Progenitor cell of endocrine pancreas (in vitro differentiated cells): ENCODE measurements around the gene ARRB1. TPM values are rescaled to one million over a fixed set of nuclear protein-coding genes. Genes with fewer than 3 reads are reported as not detected.

Experiments used
- DNase-seq: peaks from one replicate; pipeline ENCODE4 v3.0.0; 2021; ENCODE audit warnings: low spot score; ENCODE audit not compliant: unreplicated experiment
- H3K27ac Mint-ChIP-seq: 2 replicates; pipeline ENCODE4 v1.8.0; 2021; ENCODE audit warnings: mild to moderate bottlenecking, moderate library complexity, mixed read lengths
- H3K27me3 Mint-ChIP-seq: 2 replicates; pipeline ENCODE4 v1.8.0; 2021; ENCODE audit warnings: mixed read lengths
- H3K36me3 Mint-ChIP-seq: 2 replicates; pipeline ENCODE4 v1.8.0; 2022; ENCODE audit warnings: mixed read lengths; ENCODE audit not compliant: insufficient read depth
- H3K4me1 Mint-ChIP-seq: 2 replicates; pipeline ENCODE4 v1.8.0; 2021; ENCODE audit warnings: low read depth, mixed read lengths
- H3K4me3 Mint-ChIP-seq: 2 replicates; pipeline ENCODE4 v1.8.0; 2021; ENCODE audit warnings: low read depth, mild to moderate bottlenecking, moderate library complexity, mixed read lengths
- H3K9me3 Mint-ChIP-seq: 2 replicates; pipeline ENCODE4 v1.8.0; 2021; ENCODE audit warnings: low read depth, mixed read lengths
- CTCF ChIP-seq: fragments of 200-600 bp; sonication (generic); IDR thresholded peaks from one replicate; pipeline ENCODE4 v1.5.0; 2021; ENCODE audit warnings: antibody characterized with exemption, mild to moderate bottlenecking; ENCODE audit not compliant: unreplicated experiment
- total RNA-seq: library from RNA; stranded (reverse); gene quantifications from 2 replicates; pipeline ENCODE4 v1.2.1, GENCODE V29; 2021

ARRB1 gene
- total RNA-seq, 1 donor from 2014 or later, result 32.5 TPM

GRCh38 chr11:75281469-75282095 is 69.9 kb downstream of the ARRB1 start:
- Mint-ChIP-seq H3K27ac (no peak overlapping the region), H3K4me1 (peaks cover 1% of the 10 kb centered on the region), H3K36me3 (peaks cover 6% of the 10 kb centered on the region), H3K9me3 (no peaks in the 10 kb centered on the region), H3K27me3 (no peaks in the 10 kb centered on the region), H3K4me3 (no peak overlapping the region)
- no peak for TF ChIP-seq CTCF
- no peak for DNase-seq

DNA sequence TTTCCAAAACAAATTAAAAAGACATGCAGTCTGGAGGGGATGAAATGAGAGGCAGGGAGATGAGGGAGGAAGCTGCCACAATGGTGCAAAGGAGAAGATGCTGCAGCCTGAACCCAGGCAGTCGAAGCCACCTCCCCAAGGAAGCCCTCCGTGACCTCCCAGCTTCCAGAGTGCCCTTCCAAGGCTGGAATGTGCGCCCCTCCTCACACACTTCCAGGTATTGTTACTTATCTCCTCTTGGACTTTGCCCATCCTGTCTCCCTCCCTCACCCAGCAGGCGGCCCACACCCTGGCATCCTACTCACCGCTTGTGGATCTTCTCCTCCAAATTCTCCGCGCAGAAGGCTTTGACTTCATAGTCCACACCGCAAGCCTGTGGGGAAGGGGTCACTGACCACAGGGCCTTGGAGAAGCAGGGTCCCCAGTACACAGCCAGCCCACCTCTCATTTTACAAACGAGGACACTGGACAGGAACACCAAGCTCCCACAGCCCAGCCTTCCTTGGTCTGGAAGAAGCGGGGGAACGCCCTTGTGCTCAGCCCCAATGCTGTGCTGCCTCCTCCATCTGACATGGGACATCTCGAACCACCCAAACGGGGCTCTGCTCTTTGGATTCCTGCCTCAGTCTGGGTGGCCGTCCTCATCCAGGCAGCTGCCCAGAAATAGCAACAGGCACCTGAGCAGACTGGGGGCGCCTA is 70.5 kb downstream of the ARRB1 start:
- H3K4me3 Mint-ChIP-seq, result no peak overlapping the region
- no peaks in the 10 kb centered on the region for H3K9me3 Mint-ChIP-seq
- no peaks in the 10 kb centered on the region for H3K27me3 Mint-ChIP-seq
- no peak for DNase-seq
- H3K36me3 Mint-ChIP-seq, result peaks cover 6% of the 10 kb centered on the region
- H3K4me1 Mint-ChIP-seq, result peaks cover 1% of the 10 kb centered on the region
- TF ChIP-seq CTCF, result no peak
- peak overlapping the region; percentile 19 for H3K27ac Mint-ChIP-seq

GRCh38 chr11:75280227-75280701 is 71.2 kb downstream of the ARRB1 start:
- H3K4me3 Mint-ChIP-seq, result no peak overlapping the region
- peak; percentile 72 for DNase-seq
- no peaks in the 10 kb centered on the region for H3K27me3 Mint-ChIP-seq
- H3K4me1 Mint-ChIP-seq, result peaks cover 1% of the 10 kb centered on the region
- H3K27ac Mint-ChIP-seq, result no peak overlapping the region
- H3K36me3 Mint-ChIP-seq, result peaks cover 8% of the 10 kb centered on the region
- peak; percentile 94 for TF ChIP-seq CTCF
- no peaks in the 10 kb centered on the region for H3K9me3 Mint-ChIP-seq

GRCh38 chr11:75279273-75279672 is 72.2 kb downstream of the ARRB1 start:
- Mint-ChIP-seq H3K27ac (no peak overlapping the region), H3K4me1 (peaks cover 1% of the 10 kb centered on the region), H3K36me3 (peaks cover 8% of the 10 kb centered on the region), H3K4me3 (no peak overlapping the region), H3K9me3 (no peaks in the 10 kb centered on the region), H3K27me3 (no peaks in the 10 kb centered on the region)
- DNase-seq, result no peak
- TF ChIP-seq CTCF, result no peak

- TF ChIP-seq CTCF, result no peak
- H3K27ac Mint-ChIP-seq, result no peak overlapping the region
- H3K4me1 Mint-ChIP-seq, result peaks cover 1% of the 10 kb centered on the region
- H3K27me3 Mint-ChIP-seq, result no peaks in the 10 kb centered on the region
- no peaks in the 10 kb centered on the region for H3K9me3 Mint-ChIP-seq
- no peak overlapping the region for H3K4me3 Mint-ChIP-seq
- H3K36me3 Mint-ChIP-seq, result peaks cover 8% of the 10 kb centered on the region
- DNase-seq, result no peak
Observed at GRCh38 chr11:75277991-75278790, 73.3 kb downstream of the ARRB1 start.
